Measurements from ENCODE around the gene MALAT1. TPM values are rescaled to one million over a fixed set of nuclear protein-coding genes. Genes with fewer than 3 reads are reported as not detected.

The MALAT1 gene
- total and polyA plus RNA-seq, 2 of the 13 experiments (the other 11 are each of a cell fraction or from before 2014, with no cell fraction given), result 143 to 1,237 TPM

DNA sequence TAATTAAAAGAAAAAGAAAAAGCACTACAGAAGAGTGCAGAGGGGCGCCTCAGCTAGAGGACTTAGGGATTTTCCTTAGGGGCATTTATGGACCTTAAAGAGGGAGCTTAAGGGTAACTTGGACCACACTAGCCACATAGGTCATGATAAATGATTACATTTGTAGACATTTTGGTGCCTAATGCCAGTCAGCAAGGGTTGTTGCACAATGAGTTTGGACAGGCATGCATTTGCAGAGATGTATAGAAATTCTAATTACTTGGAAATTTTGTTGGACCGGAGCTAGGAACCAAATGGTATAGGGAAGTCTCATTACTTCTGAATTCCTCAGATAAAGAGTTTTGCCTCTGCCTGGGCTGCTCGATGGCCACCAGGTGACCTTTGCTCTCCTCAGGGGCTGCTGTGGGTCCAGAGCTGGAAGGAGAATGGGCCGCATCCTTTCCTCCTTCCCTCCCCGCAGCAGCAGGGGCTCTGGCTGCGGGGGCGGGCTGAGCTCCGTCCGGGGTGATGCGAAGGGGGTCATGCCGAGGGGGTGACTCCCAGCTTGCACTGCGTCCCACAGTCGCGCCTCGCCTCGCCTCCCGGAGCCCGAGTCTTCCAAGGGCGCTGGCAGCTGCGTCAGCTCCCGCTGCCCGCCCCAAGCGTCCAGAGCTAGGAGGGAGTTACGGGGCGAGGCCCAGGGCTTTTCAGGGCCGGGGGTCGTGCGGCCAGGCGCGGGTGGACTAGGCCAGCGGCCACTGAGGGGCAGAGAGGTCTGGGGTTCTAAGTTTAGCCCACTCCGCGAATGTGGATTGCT lies 20.3 kb upstream of the MALAT1 start:
- ATAC-seq, result no peak
- Histone ChIP-seq H3K79me2 (ENCODE audit: insufficient read depth, low read length) (peaks cover 18% of the 10 kb centered on the region), H3K9ac (ENCODE audit: insufficient read depth, low read depth, low read length) (peak overlapping the region; percentile 59), H3K27ac (ENCODE audit: extremely low read length, insufficient read depth, low read length) (peak overlapping the region; percentile 95), H2AFZ (ENCODE audit: low read length) (peak overlapping the region; percentile 35), H3K4me2 (ENCODE audit: low read depth, low read length) (peak overlapping the region; percentile 82), H3K27me3 (ENCODE audit: control insufficient read depth in 1 of 2, insufficient read depth in 2 of 2, low read length in 2 of 2) (no peaks in the 10 kb centered on the region; a peak in 1 of 5 replicates), H3K36me3 (replicated peaks in 1 of 2; ENCODE audit: control insufficient read depth in 1 of 2, insufficient read depth in 2 of 2, low read length in 2 of 2) (no peaks in the 10 kb centered on the region), H3K4me3 (replicated peaks in 1 of 3; ENCODE audit: insufficient read depth in 1 of 3, low read depth in 2 of 3, low read length in 3 of 3) (peak overlapping the region in 2 of 3 experiments; percentile 5 to 60; a peak in 4 of 6 replicates), H3K9me3 (ENCODE audit: low read length) (no peaks in the 10 kb centered on the region), H3K4me1 (ENCODE audit: insufficient read depth, low read length) (peaks cover 58% of the 10 kb centered on the region), H4K20me1 (ENCODE audit: insufficient read depth, low read length) (no peaks in the 10 kb centered on the region)
- POLR2A ChIA-PET, result interaction anchor here (0.9 to 17.5 kb wide), 16 partner anchors 7 to 164 kb away, joined by 3 to 1590 read pairs (median 6); partner anchors contain the start of genes CDC42EP2, MALAT1, NEAT1 and SCYL1
- in situ Hi-C loops (cut with HindIII; ENCODE audit: extremely low pct_ligation_motif_present, low pct_unique_long_range_greater_than_20kb), result no loop called here
- intact Hi-C loops (cut with micrococcal nuclease; ENCODE audit: unreplicated experiment), result no loop called here
- FAIRE-seq, result no peak
- no TSS peak for BruUV-seq (replicated peaks)
- 77% methylated on average over 21 of the region's 33 CpGs for WGBS (ENCODE audit: low lambda C conversion rate)
- no peak for DNase-seq (ENCODE audit: low spot score)
- CTCF ChIA-PET (ENCODE audit: low intra/inter-chr PET ratio, low total read pairs), result no interaction called here
- TF ChIP-seq NFIB (CRISPR knock-in tag; IDR thresholded peaks at IDR 0.05; ENCODE audit: borderline replicate concordance) (no peak), ARID2 (CRISPR knock-in tag; IDR thresholded peaks at IDR 0.05; ENCODE audit: borderline replicate concordance) (no peak), JUN (CRISPR knock-in tag; IDR thresholded peaks at IDR 0.05) (no peak), ZSCAN9 (CRISPR knock-in tag; IDR thresholded peaks at IDR 0.05; ENCODE audit: borderline replicate concordance) (no peak), YEATS4 (CRISPR knock-in tag; IDR thresholded peaks at IDR 0.05; ENCODE audit: borderline replicate concordance) (no peak), ZNF816 (CRISPR knock-in tag; IDR thresholded peaks at IDR 0.05; ENCODE audit: borderline replicate concordance) (no peak), ZNF879 (CRISPR knock-in tag; IDR thresholded peaks at IDR 0.05) (no peak), ZIK1 (CRISPR knock-in tag; IDR thresholded peaks at IDR 0.05; ENCODE audit: borderline replicate concordance, low read depth) (no peak), SRY (CRISPR knock-in tag; IDR thresholded peaks at IDR 0.05) (no peak), HNRNPUL1 (IDR thresholded peaks at IDR 0.05; ENCODE audit: low read depth, low read length) (no peak), GABPB1 (CRISPR knock-in tag; IDR thresholded peaks at IDR 0.05) (peak; percentile 50; the same call in 1 of the 2 replicates), ZNF180 (CRISPR knock-in tag; IDR thresholded peaks at IDR 0.05; ENCODE audit: borderline replicate concordance, low read depth) (no peak), HNF4A (CRISPR knock-in tag; IDR thresholded peaks at IDR 0.05) (0 out of 2 replicates have a peak, but pooled peaks have one; percentile 24), ARNT2 (CRISPR knock-in tag; IDR thresholded peaks at IDR 0.05; ENCODE audit: low read depth) (no peak), HNF4G (IDR thresholded peaks at IDR 0.05; ENCODE audit: borderline replicate concordance, low read depth, low read length) (peak; percentile 27; the same call in 1 of the 2 replicates), HNF4G (CRISPR knock-in tag; IDR thresholded peaks at IDR 0.05; ENCODE audit: borderline replicate concordance, low read depth) (no peak), ZNF468 (CRISPR knock-in tag; IDR thresholded peaks at IDR 0.05) (no peak), TBX2 (CRISPR knock-in tag; IDR thresholded peaks at IDR 0.05; ENCODE audit: borderline replicate concordance) (0 out of 2 replicates have a peak, but pooled peaks have one; percentile 17), TEAD3 (CRISPR knock-in tag; optimal IDR thresholded peaks at IDR 0.05; ENCODE audit: borderline replicate concordance) (no peak), PAX8 (CRISPR knock-in tag; IDR thresholded peaks at IDR 0.05; ENCODE audit: borderline replicate concordance) (no peak), MTF2 (CRISPR knock-in tag; IDR thresholded peaks at IDR 0.05; ENCODE audit: borderline replicate concordance) (no peak)
- TF ChIP-seq, protein P1, sequence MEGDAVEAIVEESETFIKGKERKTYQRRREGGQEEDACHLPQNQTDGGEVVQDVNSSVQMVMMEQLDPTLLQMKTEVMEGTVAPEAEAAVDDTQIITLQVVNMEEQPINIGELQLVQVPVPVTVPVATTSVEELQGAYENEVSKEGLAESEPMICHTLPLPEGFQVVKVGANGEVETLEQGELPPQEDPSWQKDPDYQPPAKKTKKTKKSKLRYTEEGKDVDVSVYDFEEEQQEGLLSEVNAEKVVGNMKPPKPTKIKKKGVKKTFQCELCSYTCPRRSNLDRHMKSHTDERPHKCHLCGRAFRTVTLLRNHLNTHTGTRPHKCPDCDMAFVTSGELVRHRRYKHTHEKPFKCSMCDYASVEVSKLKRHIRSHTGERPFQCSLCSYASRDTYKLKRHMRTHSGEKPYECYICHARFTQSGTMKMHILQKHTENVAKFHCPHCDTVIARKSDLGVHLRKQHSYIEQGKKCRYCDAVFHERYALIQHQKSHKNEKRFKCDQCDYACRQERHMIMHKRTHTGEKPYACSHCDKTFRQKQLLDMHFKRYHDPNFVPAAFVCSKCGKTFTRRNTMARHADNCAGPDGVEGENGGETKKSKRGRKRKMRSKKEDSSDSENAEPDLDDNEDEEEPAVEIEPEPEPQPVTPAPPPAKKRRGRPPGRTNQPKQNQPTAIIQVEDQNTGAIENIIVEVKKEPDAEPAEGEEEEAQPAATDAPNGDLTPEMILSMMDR (CRISPR knock-in tag; IDR thresholded peaks at IDR 0.05), result no peak

Measured in HepG2 (cell line).